NCI-H748 treated with DMSO at 0.1 percent for 48 hours (cell line): Measurements from ENCODE around the gene AGAP3.
A peak's percentile ranks its signal among the peaks of the same experiment; 100 is the strongest.

Source experiments
- DNase-seq: peaks from one replicate; lab custom pipeline; 2025; lab: John Stamatoyannopoulos, UW

AGAP3 gene

GRCh38 chr7:151110236-151110940 is 24.1 kb downstream of the AGAP3 start:
- DNase-seq, result no peak

GRCh38 chr7:151110941-151111645 is 24.8 kb downstream of the AGAP3 start:
- DNase-seq, result peak; percentile 16

GRCh38 chr7:151113344-151114150 is 27.3 kb downstream of the AGAP3 start:
- no peak for DNase-seq

- no peak for DNase-seq
Measured at GRCh38 chr7:151114151-151115090, 28.1 kb downstream of the AGAP3 start.

- DNase-seq, result no peak
Measured at GRCh38 chr7:151115121-151115835, 29.0 kb downstream of the AGAP3 start.

GRCh38 chr7:151115836-151116418 is 29.7 kb downstream of the AGAP3 start:
- no peak for DNase-seq

- DNase-seq, result no peak
Measured at GRCh38 chr7:151116603-151117440, 30.5 kb downstream of the AGAP3 start.

GRCh38 chr7:151117565-151117964 is 31.3 kb downstream of the AGAP3 start:
- DNase-seq, result no peak

GRCh38 chr7:151118108-151119054 is 32.1 kb downstream of the AGAP3 start:
- DNase-seq, result no peak

- no peak for DNase-seq
Measured at GRCh38 chr7:151119055-151119415, 32.8 kb downstream of the AGAP3 start.

GRCh38 chr7:151119902-151120301 is 33.6 kb downstream of the AGAP3 start:
- no peak for DNase-seq

GRCh38 chr7:151120896-151121295 is 34.6 kb downstream of the AGAP3 start:
- no peak for DNase-seq

GRCh38 chr7:151121380-151122170 is 35.3 kb downstream of the AGAP3 start:
- no peak for DNase-seq

GRCh38 chr7:151122276-151122675 is 36.0 kb downstream of the AGAP3 start:
- no peak for DNase-seq

- DNase-seq, result no peak
Measured at GRCh38 chr7:151122796-151123157, 36.5 kb downstream of the AGAP3 start.

- DNase-seq, result no peak
Measured at GRCh38 chr7:151123158-151123821, 37.0 kb downstream of the AGAP3 start.

- peak; percentile 40 for DNase-seq
Measured at GRCh38 chr7:151123822-151124464, 37.7 kb downstream of the AGAP3 start.
